Measurements from ENCODE around the gene B3GNT5.

B3GNT5 gene, protein sequence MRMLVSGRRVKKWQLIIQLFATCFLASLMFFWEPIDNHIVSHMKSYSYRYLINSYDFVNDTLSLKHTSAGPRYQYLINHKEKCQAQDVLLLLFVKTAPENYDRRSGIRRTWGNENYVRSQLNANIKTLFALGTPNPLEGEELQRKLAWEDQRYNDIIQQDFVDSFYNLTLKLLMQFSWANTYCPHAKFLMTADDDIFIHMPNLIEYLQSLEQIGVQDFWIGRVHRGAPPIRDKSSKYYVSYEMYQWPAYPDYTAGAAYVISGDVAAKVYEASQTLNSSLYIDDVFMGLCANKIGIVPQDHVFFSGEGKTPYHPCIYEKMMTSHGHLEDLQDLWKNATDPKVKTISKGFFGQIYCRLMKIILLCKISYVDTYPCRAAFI

DNA sequence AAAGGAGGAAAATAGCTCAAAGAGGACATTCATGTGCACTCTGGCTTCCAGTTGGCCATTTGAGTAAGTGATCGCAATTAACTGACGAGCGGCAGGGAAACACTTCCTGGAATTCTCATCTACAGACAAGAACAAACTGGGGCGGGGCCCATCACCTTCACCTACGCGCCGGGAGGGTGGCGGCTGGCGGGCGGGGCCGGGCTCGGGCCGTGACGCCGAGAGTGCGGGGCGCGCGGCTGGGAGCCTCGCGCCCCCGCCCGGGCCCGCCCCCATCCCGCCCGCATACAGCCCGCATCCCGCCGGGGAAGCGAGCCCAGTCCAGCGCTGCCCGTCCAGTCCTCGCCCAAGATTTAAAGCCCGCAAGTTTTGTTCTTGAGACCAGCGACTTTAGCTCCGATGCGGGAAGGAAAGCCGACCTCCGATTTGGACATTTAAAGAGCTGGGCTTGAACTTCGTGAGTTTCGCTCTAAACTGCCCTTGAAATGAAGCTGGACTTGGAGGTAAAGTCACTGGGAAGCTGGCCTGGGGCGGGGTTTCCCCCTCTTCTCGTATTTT is at the start of gene B3GNT5:
TSS of gene B3GNT5 (plus strand) at position 281 of the 555 bp plus-strand sequence. CDS start 16,546 bp downstream, outside the sequence.
- DNase-seq (ENCODE audit: low read depth in 2 of 2): peak in 1 of 2 experiments; percentile 61

DNA sequence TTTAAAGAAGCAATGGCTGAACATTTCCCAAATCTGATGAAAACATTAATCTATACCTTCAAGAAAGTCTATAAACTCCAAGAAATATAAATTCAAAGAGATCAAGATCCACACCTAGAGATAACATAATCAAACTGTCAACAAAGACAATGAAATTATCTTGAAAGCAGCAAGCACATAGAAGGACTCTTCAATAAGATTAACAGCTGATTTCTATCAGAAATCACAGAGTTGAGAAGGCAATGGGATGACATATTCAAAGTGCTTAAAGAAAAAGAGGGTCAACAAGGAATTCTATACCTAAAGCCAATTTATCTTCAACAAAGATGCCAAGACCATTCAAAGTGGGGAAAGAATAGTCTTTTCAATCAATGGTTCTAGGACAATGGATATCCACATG is 49.4 kb upstream of the B3GNT5 start:
- DNase-seq (ENCODE audit: low read depth in 2 of 2): no peak

DNA sequence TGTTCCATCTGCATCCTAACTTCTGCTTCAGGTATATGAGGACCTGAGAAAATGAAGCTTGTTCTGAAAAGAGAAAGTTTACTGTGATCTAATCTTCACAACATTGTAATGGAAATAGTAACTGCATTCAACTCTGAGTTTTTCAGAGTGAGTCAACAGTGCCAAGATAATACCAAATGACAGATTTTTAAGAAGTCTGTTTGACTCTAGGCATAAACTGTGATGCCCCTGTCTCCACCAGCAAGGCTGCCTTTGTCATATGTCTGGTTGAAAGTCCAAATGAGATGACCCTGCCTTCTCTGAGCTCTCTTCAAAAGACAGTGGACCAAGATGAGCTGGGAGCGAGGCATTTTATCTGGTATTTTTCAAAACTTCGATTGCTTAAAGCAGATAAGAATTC is 44.8 kb upstream of the B3GNT5 start:
- no peak for DNase-seq (ENCODE audit: low read depth in 2 of 2)

DNA sequence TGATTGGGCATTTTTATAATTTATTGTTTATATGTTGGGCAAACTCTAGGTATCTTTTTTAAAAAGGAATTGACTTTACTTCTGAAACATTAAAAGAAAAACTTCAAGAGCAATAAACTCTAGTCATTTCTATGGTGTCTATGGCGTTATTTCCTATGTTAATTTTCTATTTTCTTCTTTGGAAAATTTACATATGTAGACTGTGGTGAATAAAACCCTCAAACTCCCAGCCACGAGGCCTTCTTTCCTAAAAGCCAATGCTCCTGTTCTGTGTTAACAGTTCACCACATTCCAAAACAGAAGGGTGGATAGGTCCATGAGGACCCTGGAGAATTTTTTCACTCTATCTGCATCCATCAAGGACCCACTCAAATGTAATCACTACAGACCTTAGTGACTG is 44.3 kb upstream of the B3GNT5 start:
- DNase-seq (ENCODE audit: low read depth in 2 of 2): no peak

DNA sequence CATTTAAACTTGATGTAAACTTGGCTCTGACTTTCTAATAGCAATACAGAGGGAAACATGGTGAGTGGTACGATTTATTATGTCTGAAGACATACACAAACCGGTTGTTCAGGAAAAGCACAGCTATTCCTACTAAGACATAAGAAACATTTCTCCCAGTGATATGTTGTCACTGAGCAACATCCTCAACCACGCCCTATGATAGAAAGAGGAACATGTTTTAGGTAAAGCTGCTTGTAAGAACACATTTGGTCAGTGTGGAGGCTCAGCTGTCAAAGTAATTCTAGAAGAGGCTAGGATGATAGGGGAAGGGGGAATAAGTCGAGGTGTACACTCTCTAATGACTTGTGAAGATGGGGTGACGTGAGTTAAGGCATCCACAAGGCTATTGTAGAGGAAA is 42.7 kb upstream of the B3GNT5 start:
- DNase-seq (ENCODE audit: low read depth in 2 of 2): no peak

DNA sequence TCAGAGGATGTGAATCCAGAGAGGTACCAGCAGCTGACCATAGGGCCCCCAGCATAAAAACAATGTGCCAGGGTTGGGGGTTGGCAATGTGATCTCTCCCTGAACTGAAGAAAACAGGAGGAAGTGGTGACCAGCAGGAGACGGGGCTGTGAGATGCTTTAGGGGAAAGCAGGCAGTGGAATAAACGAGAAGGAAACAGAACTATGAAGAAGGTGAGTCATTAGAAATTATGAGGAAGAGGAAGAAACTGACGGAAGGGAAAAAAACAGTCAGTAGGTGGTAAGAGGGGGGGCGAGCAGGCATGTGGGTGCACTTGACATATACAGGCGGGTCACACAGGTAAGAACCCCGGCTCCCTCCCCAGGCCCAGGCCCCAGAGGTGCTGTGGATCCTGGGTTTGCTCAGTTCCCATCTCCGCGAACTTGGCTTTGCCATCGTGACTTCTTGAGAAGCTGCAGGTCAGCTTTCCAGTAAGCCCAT is 42.2 kb upstream of the B3GNT5 start:
- DNase-seq (ENCODE audit: low read depth in 2 of 2): peak; percentile 33 to 46

DNA sequence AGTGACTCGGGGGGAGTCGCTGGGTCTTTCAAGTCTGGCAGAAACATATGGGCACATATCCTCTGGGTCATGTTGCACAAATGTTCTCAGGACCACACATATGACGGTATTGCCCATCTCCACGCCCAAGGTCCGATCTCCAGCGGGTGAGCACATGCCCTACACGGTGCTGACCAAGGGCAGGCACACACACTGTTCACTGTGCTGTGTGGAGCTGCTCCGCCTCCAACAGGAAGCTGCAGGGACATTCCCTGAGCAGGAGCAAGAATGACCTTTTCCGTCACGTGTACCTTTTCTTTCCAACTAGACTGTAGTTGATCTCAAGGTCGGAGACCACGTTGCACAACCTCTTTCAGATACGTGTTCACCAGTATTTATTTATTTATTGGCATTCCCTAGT is 41.7 kb upstream of the B3GNT5 start:
- no peak for DNase-seq (ENCODE audit: low read depth in 2 of 2)

DNA sequence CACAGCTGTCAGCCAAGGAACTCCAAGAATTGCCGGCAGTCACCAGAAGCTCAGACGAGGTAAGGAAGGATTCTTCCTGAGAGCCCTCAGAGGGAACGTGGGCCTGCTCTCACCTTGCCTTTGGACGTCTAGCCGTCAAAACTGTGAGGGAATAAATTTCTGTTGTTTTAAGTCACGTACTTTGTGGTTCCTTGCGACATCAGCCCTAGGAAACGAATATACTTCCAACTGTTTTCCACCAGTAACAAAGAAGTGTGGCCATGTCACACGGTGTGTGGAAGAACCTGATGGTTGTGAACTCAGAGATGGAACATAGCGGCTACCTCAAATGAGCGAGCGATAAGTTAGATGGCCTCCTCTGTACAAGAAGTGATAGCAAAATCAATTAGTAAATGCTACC is 41.0 kb upstream of the B3GNT5 start:
- no peak for DNase-seq (ENCODE audit: low read depth in 2 of 2)

DNA sequence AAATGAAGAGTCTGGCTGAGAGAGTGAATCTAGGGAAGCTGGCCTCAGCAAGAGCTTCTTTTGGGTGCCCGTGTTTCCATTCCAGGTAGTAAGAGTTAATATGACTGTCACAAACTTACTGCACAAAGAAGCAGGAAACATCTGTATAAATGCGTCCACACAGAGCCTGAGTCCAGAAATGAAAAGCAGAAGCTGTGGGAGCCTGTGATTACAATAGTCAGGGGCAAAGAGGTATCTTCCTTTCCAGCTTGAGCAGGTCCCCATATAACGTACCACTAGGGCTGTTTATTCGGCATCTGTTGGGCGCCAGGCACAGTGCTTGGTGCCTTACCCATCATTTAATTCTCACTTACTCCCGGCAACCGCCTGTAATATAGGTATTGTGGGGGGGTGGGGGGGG is 40.5 kb upstream of the B3GNT5 start:
- no peak for DNase-seq (ENCODE audit: low read depth in 2 of 2)

DNA sequence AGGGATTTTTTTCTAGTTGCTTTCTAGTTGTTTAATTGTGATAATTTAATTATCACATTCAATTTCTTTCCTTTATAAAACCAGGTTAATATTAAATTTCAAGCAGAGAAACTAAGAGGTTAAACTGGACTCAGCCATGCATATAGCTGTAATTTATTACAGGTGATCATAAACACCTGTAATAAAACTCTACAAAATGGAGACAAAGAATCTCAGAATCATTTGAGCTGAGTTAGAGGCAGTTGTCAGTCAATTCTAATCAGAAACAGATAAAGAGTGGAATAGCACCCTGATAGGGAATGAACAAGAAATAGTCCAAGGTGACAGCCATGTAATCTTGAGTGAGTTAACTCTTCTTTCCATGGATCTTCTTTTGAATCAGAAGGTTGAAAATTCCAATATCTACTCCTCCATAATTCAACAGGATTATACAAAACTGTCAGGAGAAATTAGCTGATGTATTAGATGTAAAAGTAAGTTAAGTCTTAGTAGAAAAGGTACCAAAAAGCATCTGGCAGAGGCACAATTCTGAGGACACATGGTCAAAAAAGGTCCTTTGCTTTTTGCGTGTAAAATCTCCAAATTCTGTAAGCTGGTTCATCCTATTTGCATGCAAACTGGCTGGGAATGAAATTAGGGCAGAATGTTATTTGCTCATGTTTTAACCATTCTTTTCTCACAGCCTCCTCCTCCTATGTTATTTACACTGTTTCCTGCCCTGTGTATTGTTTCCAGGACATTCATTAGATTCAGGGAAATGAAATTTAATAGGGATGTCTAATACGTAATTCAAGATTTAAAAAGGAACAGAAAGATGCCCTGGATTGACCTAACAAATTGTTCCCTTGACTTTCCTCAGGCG is 39.4 kb upstream of the B3GNT5 start:
- DNase-seq (ENCODE audit: low read depth in 2 of 2): no peak

DNA sequence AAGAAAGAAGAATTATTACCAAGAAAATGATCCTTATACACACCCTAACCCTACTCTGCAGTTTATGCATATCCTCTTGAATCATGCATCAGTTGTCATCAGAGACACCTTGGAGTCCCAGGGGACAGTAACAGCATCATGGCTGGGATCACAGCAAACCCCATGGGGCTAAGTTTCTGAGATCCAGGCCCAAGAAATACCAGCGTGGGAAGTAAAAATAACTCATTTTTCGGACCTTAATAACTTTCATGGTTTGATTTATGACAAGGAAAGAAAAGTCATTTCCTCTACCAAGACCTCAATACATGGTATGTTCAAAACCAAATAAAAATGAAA is 38.8 kb upstream of the B3GNT5 start:
- no peak for DNase-seq (ENCODE audit: low read depth in 2 of 2)

DNA sequence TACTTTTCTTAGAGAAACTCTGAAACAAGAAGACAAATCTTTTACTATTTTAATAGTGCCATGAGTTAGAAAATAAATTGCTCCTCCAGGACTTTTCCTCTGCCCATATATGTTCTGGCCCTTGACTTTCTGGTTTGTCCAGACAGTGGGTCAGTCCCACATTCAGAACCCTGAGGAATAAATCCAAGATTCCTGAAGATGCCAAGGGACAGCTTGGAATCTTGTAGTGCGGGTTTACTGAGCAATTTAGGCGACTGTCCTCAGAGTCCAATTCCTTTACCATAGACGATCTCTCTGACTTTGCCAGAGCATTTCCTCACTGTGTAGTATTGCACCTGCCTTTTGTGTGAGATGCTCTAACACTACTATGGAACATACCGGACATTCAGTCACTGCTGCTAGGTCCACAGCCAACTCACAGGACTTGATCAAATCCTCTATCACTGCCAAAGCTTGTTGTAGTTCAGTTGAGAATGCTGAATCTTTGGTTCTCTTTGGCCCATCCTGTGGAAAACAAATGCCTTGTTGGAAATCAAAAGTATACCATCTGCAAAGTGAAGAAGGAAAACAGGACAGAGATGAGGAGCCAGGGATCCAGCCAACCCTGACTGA is 37.4 kb upstream of the B3GNT5 start:
- no peak for DNase-seq (ENCODE audit: low read depth in 2 of 2)

DNA sequence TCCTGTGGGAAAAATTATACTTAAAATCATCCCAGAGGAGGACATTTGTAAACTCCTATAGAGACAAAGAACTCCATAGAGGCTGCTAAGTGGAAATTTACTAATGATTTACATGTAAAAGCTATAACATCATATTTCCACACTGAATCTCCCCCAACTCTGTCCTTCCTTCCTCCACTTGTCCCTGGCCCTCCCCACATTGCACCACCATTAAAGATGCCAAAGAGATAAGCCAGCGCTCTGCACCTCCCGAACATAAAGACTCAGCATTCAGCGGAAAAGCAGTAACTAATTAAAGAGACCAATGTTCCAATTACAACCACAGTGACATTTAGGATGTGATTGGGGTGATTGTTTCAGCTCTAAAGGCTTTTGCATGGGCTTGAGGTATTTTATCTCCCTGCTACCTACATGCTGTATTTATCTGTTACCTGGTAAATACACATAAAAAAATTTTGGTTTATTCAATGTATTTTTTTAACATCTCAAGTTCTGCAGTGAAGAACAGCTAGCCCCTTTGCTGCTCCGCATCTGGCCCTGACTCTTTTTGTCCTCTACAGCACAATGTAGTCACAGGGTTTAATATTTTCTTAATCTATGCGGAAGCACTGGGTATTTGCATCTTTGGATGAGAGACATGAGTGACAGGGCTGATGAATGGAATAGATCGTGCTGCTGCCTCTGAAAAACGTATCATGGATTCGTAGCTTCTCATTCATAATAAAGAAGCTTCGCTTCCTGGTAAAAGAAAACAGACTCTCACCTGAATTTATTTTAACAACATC is 35.3 kb upstream of the B3GNT5 start:
- no peak for DNase-seq (ENCODE audit: low read depth in 2 of 2)

DNA sequence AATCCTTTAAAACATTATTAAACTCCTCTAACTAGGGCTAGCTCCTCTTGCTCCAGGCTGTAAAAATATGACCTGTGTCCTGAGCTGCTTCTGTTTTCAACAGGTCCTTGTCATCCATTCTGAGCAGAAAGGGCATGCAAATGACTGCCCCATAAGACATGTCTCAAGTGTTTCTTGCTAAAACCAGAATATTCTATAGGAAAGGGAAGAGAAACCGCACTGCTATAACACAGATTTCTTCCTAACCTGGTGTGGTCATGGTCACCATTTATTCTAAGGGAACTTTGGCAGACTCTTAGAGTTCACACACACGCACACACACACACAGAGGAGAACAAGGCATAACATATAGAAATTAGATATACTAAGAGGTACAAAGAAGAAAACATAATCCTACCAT is 34.2 kb upstream of the B3GNT5 start:
- no peak for DNase-seq (ENCODE audit: low read depth in 2 of 2)

DNA sequence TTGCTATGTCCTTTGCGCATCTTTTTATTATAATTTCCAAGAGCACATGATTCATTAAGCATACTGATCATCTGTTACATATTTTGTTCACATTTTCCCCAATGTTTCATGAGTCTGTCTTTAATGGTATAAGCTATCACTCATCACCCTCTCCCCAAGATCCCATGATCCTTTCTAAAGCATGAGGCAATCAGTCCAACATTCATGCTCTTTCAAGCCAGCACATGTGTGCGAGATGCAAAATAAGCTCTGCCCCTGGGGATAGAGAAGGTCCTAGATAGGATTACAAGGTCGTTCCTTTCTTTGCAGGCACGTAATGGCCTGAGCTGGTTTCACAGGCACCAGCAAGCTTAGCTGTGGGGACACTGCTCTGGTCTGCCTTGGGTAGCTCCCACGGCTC is 32.2 kb upstream of the B3GNT5 start:
- no peak for DNase-seq (ENCODE audit: low read depth in 2 of 2)

DNA sequence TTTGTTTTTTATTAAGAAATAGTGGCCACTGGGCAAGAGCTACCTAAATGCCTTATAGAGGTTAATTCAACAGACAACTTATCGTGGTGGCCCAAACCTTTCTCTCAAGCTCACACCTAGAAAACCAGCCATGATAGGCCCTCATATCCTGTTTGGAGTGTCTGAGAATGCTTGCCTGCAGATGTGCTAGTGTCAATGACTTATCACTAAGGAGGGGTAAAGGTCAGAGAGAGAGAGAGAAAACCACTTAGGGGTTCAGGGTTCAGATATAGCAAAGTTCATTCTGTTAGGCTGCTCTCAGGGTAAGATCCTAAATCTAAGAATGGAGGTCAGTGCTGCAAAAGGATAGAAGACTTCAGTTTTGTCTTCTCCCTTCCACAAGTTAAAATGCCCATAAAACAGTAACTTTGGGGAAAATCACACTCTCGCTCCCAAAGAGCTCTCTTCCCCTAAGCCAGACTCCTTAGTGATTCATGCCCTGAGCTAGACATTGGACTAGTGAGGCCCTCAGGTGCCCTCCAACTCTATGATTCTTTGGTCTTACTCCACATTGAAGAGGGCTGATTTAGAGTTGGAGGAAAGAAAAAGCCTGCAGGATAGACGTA is 30.3 kb upstream of the B3GNT5 start:
- no peak for DNase-seq (ENCODE audit: low read depth in 2 of 2)

DNA sequence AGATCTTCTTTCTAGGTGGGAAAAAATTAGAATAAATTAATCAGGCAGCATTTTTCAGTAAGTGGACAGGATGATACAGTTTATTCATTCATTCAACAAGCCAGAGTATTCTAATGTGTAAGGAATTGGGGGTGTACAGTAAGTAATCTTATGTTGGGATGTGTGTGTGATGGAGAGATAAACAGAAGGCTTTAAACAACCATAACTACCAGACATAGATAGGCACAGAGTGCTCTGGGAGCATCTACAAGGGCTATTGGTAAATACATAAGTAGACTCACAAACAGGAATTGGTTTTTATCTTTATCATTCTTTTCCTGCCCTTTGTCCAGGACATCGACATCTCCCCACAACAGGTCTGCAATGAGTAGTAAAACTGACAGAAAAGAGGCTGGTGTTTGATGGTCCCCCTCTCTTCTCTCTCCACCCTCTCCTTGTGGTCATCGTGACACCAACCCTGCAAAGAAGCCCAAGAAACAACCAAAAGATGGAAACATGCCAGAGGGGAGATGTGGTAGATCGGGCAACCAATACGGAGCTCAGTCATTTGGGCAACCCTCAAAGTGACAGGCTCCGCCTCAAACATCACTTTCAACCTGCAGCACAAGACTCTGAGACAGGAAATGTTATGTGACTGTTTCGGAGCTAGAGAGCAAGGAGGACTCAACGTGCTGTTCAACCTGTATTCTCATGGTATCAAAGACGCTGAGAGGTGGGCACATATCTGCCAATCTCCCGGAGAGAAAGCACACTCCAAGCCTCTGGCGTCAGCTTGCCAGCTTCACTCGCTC is 28.7 kb upstream of the B3GNT5 start:
- DNase-seq (ENCODE audit: low read depth in 2 of 2): peak in 1 of 2 experiments; percentile 36

DNA sequence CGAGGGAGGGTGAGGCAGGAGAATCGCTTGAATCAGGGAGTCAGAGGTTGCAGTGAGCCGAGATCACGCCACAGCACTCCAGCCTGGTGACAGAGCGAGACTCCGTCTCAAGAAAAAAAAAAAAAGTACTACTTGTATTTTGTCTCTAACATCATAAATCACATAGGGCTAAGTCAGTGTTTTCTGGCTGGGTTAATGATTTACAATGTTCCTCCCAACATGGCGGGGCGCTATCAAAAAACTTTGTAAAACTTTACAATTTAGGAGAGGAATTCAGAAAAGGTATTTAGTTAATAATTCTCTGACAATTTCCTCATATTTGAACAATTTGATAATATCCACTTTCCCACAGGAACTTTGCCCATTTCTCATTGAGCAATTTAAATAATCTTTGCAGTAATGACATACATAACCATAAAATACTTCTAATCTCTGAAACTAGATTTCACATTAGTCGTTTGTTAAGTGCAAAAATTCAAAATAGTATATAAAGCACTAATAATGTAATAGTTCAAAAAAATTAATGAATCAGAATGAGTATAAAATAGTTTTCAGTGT is 26.6 kb upstream of the B3GNT5 start:
- DNase-seq (ENCODE audit: low read depth in 2 of 2): no peak

DNA sequence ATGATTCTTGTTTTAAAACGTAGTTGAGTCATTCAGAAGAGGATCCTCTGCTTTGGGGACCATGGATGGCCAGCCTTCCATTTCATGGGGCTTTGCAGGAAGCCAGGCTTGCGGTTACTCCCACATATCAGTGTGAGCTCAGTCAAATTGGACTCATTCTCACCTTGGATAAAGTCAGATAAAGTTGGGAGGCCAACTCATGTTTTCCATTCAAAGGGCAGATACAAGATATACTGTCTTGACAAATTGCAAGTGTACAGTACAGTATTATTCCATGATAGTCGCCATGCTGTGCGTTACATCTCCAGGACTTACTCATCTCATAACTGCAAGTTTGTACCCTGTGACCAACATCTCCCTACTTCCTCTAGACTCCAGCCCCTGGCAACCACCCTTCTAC is 25.5 kb upstream of the B3GNT5 start:
- peak in 1 of 2 experiments; percentile 44 for DNase-seq (ENCODE audit: low read depth in 2 of 2)

DNA sequence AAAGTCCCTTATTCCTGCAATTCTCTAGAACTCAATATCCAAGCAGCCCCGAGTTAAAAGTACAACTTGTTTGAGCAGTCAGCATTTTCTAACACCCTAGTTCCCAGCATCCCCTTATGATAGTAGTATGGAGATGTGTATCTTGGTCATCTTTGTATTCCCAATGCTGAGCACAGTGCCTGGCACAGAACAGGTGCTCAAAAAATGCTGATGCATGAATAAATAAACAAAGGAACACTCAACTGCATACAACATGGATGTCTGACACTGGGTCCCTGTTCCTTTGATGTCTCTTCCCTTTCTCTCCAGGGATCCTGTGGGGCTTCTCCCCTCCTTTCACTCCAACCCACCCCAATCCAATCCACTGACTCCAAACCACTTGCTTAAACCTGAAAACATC is 23.9 kb upstream of the B3GNT5 start:
- no peak for DNase-seq (ENCODE audit: low read depth in 2 of 2)
